GM12878 (cell line): ENCODE data around the gene NUP210. TPM values are rescaled to one million over a fixed set of nuclear protein-coding genes. Genes with fewer than 3 reads are reported as not detected.

Experiments used
- ATAC-seq: fragments of 200-7000 bp; cut with Tn5 transposase; 3 replicates; pipeline ENCODE4 v1.9.1; 2020; ENCODE audit warnings: mild to moderate bottlenecking, moderate library complexity
- BruUV-seq: library from RNA; stranded (reverse); fragments of 400-500 nt; replicated peaks from 2 replicates; lab custom pipeline; 2021; lab: Mats Ljungman, UMichigan
- CTCF ChIA-PET: fragments of 300-600 bp; sonication (Branson Sonifier 250); formaldehyde crosslinking; extraction: SDS; loops from one replicate; lab custom pipeline; 2021; ENCODE audit warnings: inconsistent platforms; lab: Yijun Ruan, JAX
- POLR2A ChIA-PET: fragments of 350-600 bp; formaldehyde crosslinking; extraction: SDS; loops from one replicate; lab custom pipeline; 2021; ENCODE audit warnings: inconsistent platforms; lab: Charles Lee
- RAD21 ChIA-PET: fragments of 300-600 bp; sonication (Branson Sonifier 250); formaldehyde crosslinking; loops from one replicate; lab custom pipeline; 2023; ENCODE audit warnings: antibody characterized with exemption; ENCODE audit not compliant: unreplicated experiment; lab: Charles Lee
- SMC1A ChIA-PET: fragments of 300-600 bp; sonication (Branson Sonifier 250); formaldehyde crosslinking; loops from one replicate; lab custom pipeline; 2023; ENCODE audit not compliant: unreplicated experiment, uncharacterized antibody; lab: Charles Lee
- DNase-seq: peaks from one replicate; pipeline ENCODE4 v3.0.0-alpha.2; 2011; ENCODE audit warnings: low read depth, low spot score
- FAIRE-seq: peaks from 3 replicates; lab custom pipeline; 2011; peaks lifted over from hg19 to GRCh38; lab: Jason Lieb, UNC
- H2AFZ ChIP-seq: 2 replicates; pipeline ENCODE4 v1.6.0; 2011; ENCODE audit warnings: low read depth, low read length, control low read depth; ENCODE audit not compliant: control insufficient read depth
- H3K27ac ChIP-seq: 2 replicates; pipeline ENCODE4 v1.5.1; 2011; ENCODE audit warnings: control low read depth; ENCODE audit not compliant: control insufficient read depth, insufficient read depth
- H3K27me3 ChIP-seq, 2 experiments: replicated peaks in 1 of 2; 2 replicates each; pipeline versions ENCODE4 v1.6.0 to v1.6.1; 2011; ENCODE audit warnings: low read length in 1 of 2; ENCODE audit not compliant: control insufficient read depth in 2 of 2, insufficient read depth in 2 of 2
- H3K36me3 ChIP-seq, 2 experiments: 2 replicates each; pipeline ENCODE4 v1.5.1; 2011; ENCODE audit warnings: low read length in 1 of 2; ENCODE audit not compliant: control insufficient read depth in 2 of 2, insufficient read depth in 2 of 2
- H3K4me1 ChIP-seq: 2 replicates; pipeline ENCODE4 v1.6.1; 2011; ENCODE audit warnings: mild to moderate bottlenecking, low read length, moderate library complexity, mixed read lengths; ENCODE audit not compliant: control insufficient read depth, insufficient read depth
- H3K4me2 ChIP-seq: 2 replicates; pipeline ENCODE4 v1.6.0; 2011; ENCODE audit warnings: control low read depth; ENCODE audit not compliant: control insufficient read depth, insufficient read depth
- H3K4me3 ChIP-seq: fragments of 200-600 bp; sonication (generic); 2 replicates; pipeline ENCODE4 v1.5.1; 2016
- H3K79me2 ChIP-seq: 2 replicates; pipeline ENCODE4 v1.6.0; 2011; ENCODE audit warnings: low read length; ENCODE audit not compliant: control insufficient read depth, insufficient read depth
- H3K9ac ChIP-seq: 2 replicates; pipeline ENCODE4 v1.8.0; 2011; ENCODE audit warnings: low read length, control low read depth, mixed read lengths; ENCODE audit not compliant: control insufficient read depth, insufficient read depth
- H3K9me3 ChIP-seq: replicated peaks from 3 replicates; pipeline ENCODE4 v1.5.1; 2011; ENCODE audit warnings: mild to moderate bottlenecking, low read length; ENCODE audit not compliant: control insufficient read depth, insufficient read depth
- H4K20me1 ChIP-seq: 2 replicates; pipeline ENCODE4 v1.6.0; 2011; ENCODE audit not compliant: control insufficient read depth, insufficient read depth
- BRCA1 ChIP-seq: IDR thresholded peaks from 2 replicates; pipeline ENCODE4 v1.6.1; 2011; ENCODE audit warnings: low read depth, low read length, improper control_type of control experiment
- EED ChIP-seq: sonication (generic); IDR thresholded peaks from 2 replicates; pipeline ENCODE4 v1.6.1; 2016; ENCODE audit warnings: antibody characterized with exemption, low read depth
- ESRRA ChIP-seq: IDR thresholded peaks from 2 replicates; pipeline ENCODE4 v1.6.1; 2012; ENCODE audit warnings: mild to moderate bottlenecking, low read length, improper control_type of control experiment
- ETV6 ChIP-seq, 2 experiments: fragments of 450-650 bp in 1 of 2; IDR thresholded peaks in 1 of 2; conservative IDR thresholded peaks in 1 of 2; 2 replicates each; pipeline ENCODE4 v1.6.1; 2014; ENCODE audit warnings: antibody characterized with exemption in 1 of 2, borderline replicate concordance in 1 of 2, low read depth in 1 of 2, mild to moderate bottlenecking in 1 of 2, moderate library complexity in 1 of 2
- EZH2 ChIP-seq: IDR thresholded peaks from 2 replicates; pipeline ENCODE4 v1.6.1; 2012; ENCODE audit warnings: low read depth, mild to moderate bottlenecking, control low read depth, inconsistent platforms, low read length, borderline replicate concordance; ENCODE audit not compliant: control insufficient read depth
- NFIC ChIP-seq: IDR thresholded peaks from 2 replicates; pipeline ENCODE4 v1.6.1; 2012; ENCODE audit warnings: low read depth, mild to moderate bottlenecking, inconsistent platforms, low read length, moderate library complexity
- NR2F1 ChIP-seq: fragments of 450-650 bp; conservative IDR thresholded peaks from 2 replicates; pipeline ENCODE4 v1.6.1; 2017; ENCODE audit warnings: mild to moderate bottlenecking
- RB1 ChIP-seq: fragments of 450-650 bp; formaldehyde crosslinking; IDR thresholded peaks from 2 replicates; pipeline ENCODE4 v1.6.1; 2017; ENCODE audit warnings: mild to moderate bottlenecking, borderline replicate concordance
- WRNIP1 ChIP-seq: IDR thresholded peaks from 2 replicates; pipeline ENCODE4 v1.6.1; 2011; ENCODE audit warnings: low read depth, low read length, improper control_type of control experiment, borderline replicate concordance
- ZNF622 ChIP-seq: fragments of 450-650 bp; IDR thresholded peaks from 2 replicates; pipeline ENCODE4 v1.6.1; 2017; ENCODE audit warnings: mild to moderate bottlenecking, inconsistent platforms
- WGBS: methylation state at CpG from one replicate; pipeline ENCODE4 v1.1.6; 2016; ENCODE audit warnings: low lambda C conversion rate; ENCODE audit not compliant: insufficient replicate concordance, insufficient coverage; ENCODE audit errors: missing lambda C conversion rate; 5-methylcytosine and 5-hydroxymethylcytosine counted together
- in situ Hi-C: fragments of 300-500 bp; cut with MboI; formaldehyde crosslinking; loops from 9 replicates; pipeline ENCODE4 v1.14.3; 2018; ENCODE audit warnings: mixed read lengths
- intact Hi-C: fragments of 100-400 bp; cut with micrococcal nuclease; formaldehyde crosslinking; loops from one replicate; pipeline ENCODE4 v1.14.2; 2022; ENCODE audit not compliant: unreplicated experiment
- polyA plus RNA-seq, 11 experiments: library from polyadenylated mRNA; depleted of rRNA in 4 of 11; unstranded in 6 of 11; stranded (reverse) in 5 of 11; fragments of >200 nt; fragmentation: Nextera tagmentation in 4 of 11; fragmentation: Illumina TruSeq in 1 of 11; extraction: Ambion mirVana in 4 of 11; extraction: Trizol in 1 of 11; gene quantifications; 1 replicate in 1 of 11; 2 replicates in 10 of 11; pipeline versions ENCODE4 v1.2.1 to v1.2.3, GENCODE V29; 2011 to 2016; ENCODE audit warnings: inconsistent platforms in 2 of 11, missing spikeins in 2 of 11, low read depth in 1 of 11
- total RNA-seq, 4 experiments: library from RNA; depleted of rRNA in 3 of 4; stranded (reverse); fragments of >200 nt in 3 of 4; fragmentation: Illumina TruSeq in 1 of 4; extraction: Trizol in 1 of 4; gene quantifications; 2 replicates each; pipeline versions ENCODE4 v1.2.1 to v1.2.3, GENCODE V29; 2013 to 2021
- TF ChIP-seq, protein P1 (sequence below): fragments of 450-650 bp; IDR thresholded peaks from 2 replicates; pipeline ENCODE4 v1.6.1; 2016; ENCODE audit warnings: mild to moderate bottlenecking

Gene NUP210
- total and polyA plus RNA-seq, 10 of the 15 experiments (the other 5 are each of a cell fraction or from before 2014, with no cell fraction given) = 2.9 to 150 (median 76.0) TPM

DNA sequence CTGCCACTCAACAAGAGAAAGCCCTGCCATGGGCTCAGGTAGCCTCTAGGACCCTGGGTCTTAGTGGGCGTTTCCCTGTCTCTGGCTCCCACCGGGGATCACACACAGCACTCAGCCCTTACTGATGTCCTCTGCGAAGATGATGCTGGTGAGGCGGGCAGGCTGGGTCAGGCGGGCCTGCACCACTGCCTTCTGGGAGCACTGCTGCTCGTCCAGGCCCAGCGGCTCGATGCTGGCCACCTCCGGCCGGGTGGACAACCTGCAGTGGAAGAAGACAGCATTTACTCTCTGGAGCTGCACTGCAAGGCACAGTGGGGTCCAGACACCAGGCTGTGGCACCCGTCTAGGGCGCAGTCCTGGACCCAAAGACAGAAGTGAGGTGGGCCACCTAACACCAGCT lies 20.5 kb downstream of the NUP210 start:
- ChIA-PET POLR2A (no interaction called here), RAD21 (no interaction called here), SMC1A (no interaction called here), CTCF (no interaction called here)
- Histone ChIP-seq H3K9me3 (no peaks in the 10 kb centered on the region; the same call in 2 of the 3 replicates), H3K9ac (no peak overlapping the region), H3K4me2 (no peak overlapping the region), H2AFZ (no peak overlapping the region), H3K36me3 (peaks cover 16 to 26% of the 10 kb centered on the region in 2 experiments), H3K27me3 (no peaks in the 10 kb centered on the region), H3K79me2 (peaks cover 29% of the 10 kb centered on the region), H3K4me3 (no peak overlapping the region), H3K4me1 (no peaks in the 10 kb centered on the region), H4K20me1 (peaks cover 5% of the 10 kb centered on the region), H3K27ac (no peak overlapping the region)
- FAIRE-seq (no peak), DNase-seq (no peak), ATAC-seq (no peak)
- in situ Hi-C loops = no loop called here
- intact Hi-C loops = no loop called here
- BruUV-seq = no TSS peak
- TF ChIP-seq, protein P1, sequence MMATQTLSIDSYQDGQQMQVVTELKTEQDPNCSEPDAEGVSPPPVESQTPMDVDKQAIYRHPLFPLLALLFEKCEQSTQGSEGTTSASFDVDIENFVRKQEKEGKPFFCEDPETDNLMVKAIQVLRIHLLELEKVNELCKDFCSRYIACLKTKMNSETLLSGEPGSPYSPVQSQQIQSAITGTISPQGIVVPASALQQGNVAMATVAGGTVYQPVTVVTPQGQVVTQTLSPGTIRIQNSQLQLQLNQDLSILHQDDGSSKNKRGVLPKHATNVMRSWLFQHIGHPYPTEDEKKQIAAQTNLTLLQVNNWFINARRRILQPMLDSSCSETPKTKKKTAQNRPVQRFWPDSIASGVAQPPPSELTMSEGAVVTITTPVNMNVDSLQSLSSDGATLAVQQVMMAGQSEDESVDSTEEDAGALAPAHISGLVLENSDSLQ = no peak
- no peak for TF ChIP-seq ESRRA
- TF ChIP-seq WRNIP1 = no peak
- TF ChIP-seq RB1 = no peak
- TF ChIP-seq EZH2 = no peak
- TF ChIP-seq EED = no peak
- TF ChIP-seq NFIC = no peak
- TF ChIP-seq ETV6 (conservative IDR thresholded peaks at IDR 0.05 in 1 of 2, IDR thresholded peaks at IDR 0.05 in 1 of 2; ENCODE audit: borderline replicate concordance in 1 of 2, low read depth in 1 of 2) = no peak
- no peak for TF ChIP-seq NR2F1
- TF ChIP-seq ZNF622 = no peak
- no peak for TF ChIP-seq BRCA1
- WGBS = 90% methylated on average over 12 of the region's 12 CpGs
